NCI-H2196 (cell line): Measurements from ENCODE around the gene ZNF169.
"Not testable (repeated sequence)": the region's sequence is repeated elsewhere in the genome, so short reads cannot be mapped to it uniquely, and the experiment has no call there.

Experiments used
- DNase-seq: peaks from one replicate; lab custom pipeline; 2025; ENCODE audit not compliant: unreplicated experiment; lab: John Stamatoyannopoulos, UW

ZNF169 gene

GRCh38 chr9:94341703-94342102 is 82.6 kb downstream of the ZNF169 start:
- DNase-seq, result not testable (repeated sequence)

DNA sequence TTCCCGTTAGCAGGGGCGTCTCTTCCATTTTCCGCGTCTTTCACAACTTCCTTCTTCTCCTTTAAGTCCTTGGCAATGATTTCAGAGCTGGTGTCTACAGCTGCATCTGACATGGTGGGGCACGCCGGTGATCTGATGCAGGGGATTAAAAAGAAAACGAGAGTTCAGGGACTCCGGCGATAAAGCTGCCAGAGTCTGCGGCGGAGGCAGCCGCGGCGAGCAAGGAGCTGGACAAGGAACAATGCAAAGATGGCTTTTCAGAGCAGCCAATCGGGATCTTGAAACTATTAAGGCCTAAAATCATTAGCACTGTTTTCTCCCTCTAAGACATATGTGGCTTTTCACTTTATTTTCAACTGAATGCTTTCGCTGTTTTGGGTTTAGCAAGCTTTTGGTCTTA is 88.4 kb downstream of the ZNF169 start:
- DNase-seq, result not testable (repeated sequence)

DNA sequence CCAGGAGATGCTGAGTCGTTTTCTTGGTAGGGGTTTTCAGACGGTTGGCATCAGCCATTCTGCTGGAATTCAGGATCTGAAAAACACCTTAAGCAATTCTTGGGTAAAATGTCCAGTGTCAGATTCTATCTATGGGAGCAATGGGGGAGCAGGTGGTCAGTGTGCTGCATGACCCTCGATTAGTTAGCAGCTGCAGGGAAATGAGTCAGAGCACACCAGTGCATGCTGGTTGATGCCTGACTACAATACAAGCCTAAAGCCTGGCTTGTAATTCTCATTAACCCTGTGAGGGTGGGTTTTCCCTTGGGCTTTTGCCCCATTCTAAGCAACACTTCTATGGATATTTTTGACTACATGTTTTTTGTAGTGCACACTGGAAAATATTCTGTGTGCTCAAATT is 89.7 kb downstream of the ZNF169 start:
- DNase-seq, result not testable (repeated sequence)
